GM23248 (cell line): Measurements from ENCODE around the gene KIAA0586. TPM values are rescaled to one million over a fixed set of nuclear protein-coding genes. Genes with fewer than 3 reads are reported as not detected.

Experiments used
- DNase-seq: peaks from one replicate; pipeline ENCODE4 v3.0.0-alpha.2; 2015
- H2AFZ ChIP-seq: fragments of 200-600 bp; sonication (generic); 2 replicates; pipeline ENCODE4 v1.6.1; 2016; ENCODE audit warnings: antibody characterized with exemption
- H3F3A ChIP-seq: fragments of 200-600 bp; sonication (generic); 2 replicates; pipeline ENCODE4 v1.6.1; 2016; ENCODE audit warnings: mild to moderate bottlenecking, antibody characterized with exemption, mixed run types; ENCODE audit not compliant: insufficient read depth
- H3K27ac ChIP-seq: fragments of 200-600 bp; sonication (generic); 2 replicates; pipeline ENCODE4 v1.5.1; 2016; ENCODE audit warnings: mild to moderate bottlenecking
- H3K27me3 ChIP-seq: fragments of 200-600 bp; sonication (generic); replicated peaks from 2 replicates; pipeline ENCODE4 v1.6.1; 2016; ENCODE audit warnings: mild to moderate bottlenecking; ENCODE audit not compliant: insufficient read depth
- H3K36me3 ChIP-seq: fragments of 200-600 bp; sonication (generic); 2 replicates; pipeline ENCODE4 v1.6.1; 2016; ENCODE audit warnings: low read depth, mild to moderate bottlenecking
- H3K4me1 ChIP-seq: fragments of 200-600 bp; sonication (generic); 2 replicates; pipeline ENCODE4 v1.6.1; 2016; ENCODE audit warnings: mild to moderate bottlenecking; ENCODE audit not compliant: insufficient read depth
- H3K4me2 ChIP-seq: fragments of 200-600 bp; sonication (generic); one replicate; pipeline ENCODE4 v1.6.1; 2016; ENCODE audit warnings: mild to moderate bottlenecking; ENCODE audit not compliant: unreplicated experiment
- H3K4me3 ChIP-seq: fragments of 200-600 bp; sonication (generic); 2 replicates; pipeline ENCODE4 v1.5.1; 2016; ENCODE audit warnings: mild to moderate bottlenecking
- H3K79me2 ChIP-seq: fragments of 200-600 bp; sonication (generic); 2 replicates; pipeline ENCODE4 v1.6.1; 2016; ENCODE audit warnings: mild to moderate bottlenecking; ENCODE audit not compliant: insufficient read depth
- H3K9ac ChIP-seq: fragments of 200-600 bp; sonication (generic); 2 replicates; pipeline ENCODE4 v1.6.1; 2016; ENCODE audit warnings: mild to moderate bottlenecking
- H3K9me2 ChIP-seq: fragments of 200-600 bp; sonication (generic); 2 replicates; pipeline ENCODE4 v1.6.1; 2016; ENCODE audit warnings: mixed run types, mild to moderate bottlenecking, moderate library complexity; ENCODE audit not compliant: insufficient read depth
- H3K9me3 ChIP-seq: fragments of 200-600 bp; sonication (generic); one replicate; pipeline ENCODE4 v1.6.1; 2017; ENCODE audit warnings: low read depth
- H4K20me1 ChIP-seq: fragments of 200-600 bp; sonication (generic); 2 replicates; pipeline ENCODE4 v1.6.0; 2016; ENCODE audit not compliant: insufficient read depth
- EZH2 ChIP-seq: fragments of 200-600 bp; sonication (generic); IDR thresholded peaks from 2 replicates; pipeline ENCODE4 v1.6.1; 2018; ENCODE audit warnings: antibody characterized with exemption, mild to moderate bottlenecking; ENCODE audit not compliant: insufficient read depth, poor library complexity, severe bottlenecking
- EZH2phosphoT487 ChIP-seq: fragments of 200-600 bp; sonication (generic); IDR thresholded peaks from 2 replicates; pipeline ENCODE4 v1.6.1; 2018; ENCODE audit warnings: antibody characterized with exemption, moderate library complexity, mild to moderate bottlenecking, low read depth; ENCODE audit not compliant: insufficient read depth
- WGBS, 2 experiments: methylation state at CpG; one replicate each; pipeline ENCODE4 v1.1.6; 2015 to 2017; ENCODE audit warnings: low lambda C conversion rate in 2 of 2, low coverage in 1 of 2; ENCODE audit errors: missing lambda C conversion rate in 2 of 2; 5-methylcytosine and 5-hydroxymethylcytosine counted together
- in situ Hi-C: fragments of 300-500 bp; cut with MboI; formaldehyde crosslinking; loops from 2 replicates; pipeline ENCODE4 v1.15.0; 2020
- polyA plus RNA-seq: library from polyadenylated mRNA; unstranded; fragments of >200 nt; fragmentation: Nextera tagmentation; extraction: Ambion mirVana; gene quantifications from 2 replicates; pipeline ENCODE4 v1.2.1, GENCODE V29; 2016
- total RNA-seq: library from RNA; depleted of rRNA; stranded (reverse); fragments of >200 nt; shearing (Covaris generic); gene quantifications from 2 replicates; pipeline ENCODE4 v1.2.3, GENCODE V29; 2014

KIAA0586 gene
- total and polyA plus RNA-seq, 2 experiments from 2014 or later, result 10.5 to 16.8 TPM

DNA sequence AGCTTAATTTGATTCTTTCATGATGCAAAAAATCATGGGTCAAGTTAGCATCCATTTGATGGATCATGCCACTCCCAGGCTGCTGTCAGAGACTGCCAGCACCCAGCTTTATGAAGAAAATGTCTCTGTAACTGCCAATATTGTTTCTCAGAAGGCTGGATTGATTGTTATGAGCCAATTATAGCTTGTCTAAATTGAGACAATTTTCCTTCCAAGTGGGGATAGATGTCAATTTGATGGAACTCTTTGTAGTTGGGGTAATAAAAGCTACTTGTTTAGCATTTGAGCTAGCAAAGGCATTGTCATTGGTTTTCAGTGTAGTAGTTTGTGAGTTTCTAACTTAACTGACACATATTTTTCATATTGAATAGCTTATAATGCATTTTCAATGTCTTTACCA lies 128.1 kb downstream of the KIAA0586 start:
- in situ Hi-C loops, result no loop called here
- Histone ChIP-seq H3K9me3 (no peaks in the 10 kb centered on the region), H2AFZ (no peak overlapping the region), H4K20me1 (no peaks in the 10 kb centered on the region), H3K36me3 (no peaks in the 10 kb centered on the region), H3K4me2 (no peak overlapping the region), H3K9me2 (no peaks in the 10 kb centered on the region), H3F3A (no peaks in the 10 kb centered on the region), H3K27ac (no peak overlapping the region), H3K4me1 (no peaks in the 10 kb centered on the region), H3K79me2 (no peaks in the 10 kb centered on the region), H3K9ac (no peak overlapping the region), H3K27me3 (no peaks in the 10 kb centered on the region), H3K4me3 (no peak overlapping the region)
- TF ChIP-seq EZH2, result no peak
- TF ChIP-seq EZH2phosphoT487, result no peak
- no peak for DNase-seq

DNA sequence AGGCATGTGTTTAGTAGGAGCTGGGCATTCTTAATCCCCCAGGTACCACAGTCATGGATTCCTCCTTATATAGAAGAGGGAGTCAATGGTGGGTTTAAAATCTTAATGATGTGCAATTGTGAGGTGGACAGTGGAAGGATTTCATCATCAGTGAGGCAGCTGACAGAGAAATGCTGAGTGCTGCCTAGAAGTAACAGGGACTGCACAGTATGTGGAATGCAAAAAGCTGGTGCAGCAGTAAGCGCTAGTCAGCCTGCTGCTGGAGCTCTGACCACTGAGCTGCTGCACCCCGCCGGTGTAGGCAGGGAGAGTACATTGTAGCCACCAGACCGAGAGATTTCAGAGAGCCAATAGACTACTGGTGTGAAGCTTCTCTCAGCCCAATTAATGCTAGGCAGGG lies 129.7 kb downstream of the KIAA0586 start:
- no peak for DNase-seq
- H4K20me1 ChIP-seq, result no peaks in the 10 kb centered on the region
- TF ChIP-seq EZH2 (no peak), EZH2phosphoT487 (no peak)

DNA sequence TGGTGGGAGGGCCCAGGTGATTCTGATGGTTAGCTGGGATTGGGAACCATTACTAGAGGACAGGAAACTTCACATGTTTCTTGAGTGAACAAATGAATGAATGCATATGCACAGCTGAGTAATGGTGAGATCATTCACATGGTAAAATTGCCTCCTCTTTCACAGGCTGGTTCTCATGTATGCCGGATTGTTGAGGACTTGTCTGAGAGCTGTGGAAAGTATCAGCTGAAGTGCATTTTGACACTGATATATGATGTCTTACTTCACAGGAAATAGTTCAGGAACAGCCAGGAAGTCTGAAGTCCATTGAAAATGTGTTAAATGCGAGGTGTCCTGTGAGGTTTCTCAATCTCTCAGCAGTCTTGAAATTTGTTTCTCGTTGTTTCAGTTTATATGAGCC lies 132.7 kb downstream of the KIAA0586 start:
- TF ChIP-seq EZH2phosphoT487, result no peak
- in situ Hi-C loops, result no loop called here
- Histone ChIP-seq H3K36me3 (no peaks in the 10 kb centered on the region), H3K9me2 (no peaks in the 10 kb centered on the region), H4K20me1 (no peaks in the 10 kb centered on the region), H3K9ac (no peak overlapping the region), H3K9me3 (no peaks in the 10 kb centered on the region), H3K27ac (no peak overlapping the region), H3K4me3 (no peak overlapping the region), H2AFZ (peak overlapping the region; percentile 7; the same call in 1 of the 2 replicates), H3K27me3 (no peaks in the 10 kb centered on the region), H3K79me2 (no peaks in the 10 kb centered on the region), H3K4me1 (no peaks in the 10 kb centered on the region), H3F3A (no peaks in the 10 kb centered on the region), H3K4me2 (no peak overlapping the region)
- WGBS, 2 experiments, result 63% methylated on average over 3 of the region's 3 CpGs
- peak; percentile 51 for DNase-seq

More for the DNA sequence above, 129.7 kb downstream of the KIAA0586 start:
- Histone ChIP-seq H3K9me3 (no peaks in the 10 kb centered on the region), H3K36me3 (no peaks in the 10 kb centered on the region), H3K4me2 (no peak overlapping the region), H3K9me2 (no peaks in the 10 kb centered on the region), H3K4me1 (no peaks in the 10 kb centered on the region), H3K9ac (no peak overlapping the region), H3K4me3 (no peak overlapping the region), H2AFZ (no peak overlapping the region), H3K79me2 (no peaks in the 10 kb centered on the region), H3K27me3 (no peaks in the 10 kb centered on the region), H3F3A (no peaks in the 10 kb centered on the region), H3K27ac (no peak overlapping the region)
- in situ Hi-C loops, result no loop called here
- 84 to 88% methylated on average over 4 of the region's 4 CpGs for WGBS, 2 experiments

DNA sequence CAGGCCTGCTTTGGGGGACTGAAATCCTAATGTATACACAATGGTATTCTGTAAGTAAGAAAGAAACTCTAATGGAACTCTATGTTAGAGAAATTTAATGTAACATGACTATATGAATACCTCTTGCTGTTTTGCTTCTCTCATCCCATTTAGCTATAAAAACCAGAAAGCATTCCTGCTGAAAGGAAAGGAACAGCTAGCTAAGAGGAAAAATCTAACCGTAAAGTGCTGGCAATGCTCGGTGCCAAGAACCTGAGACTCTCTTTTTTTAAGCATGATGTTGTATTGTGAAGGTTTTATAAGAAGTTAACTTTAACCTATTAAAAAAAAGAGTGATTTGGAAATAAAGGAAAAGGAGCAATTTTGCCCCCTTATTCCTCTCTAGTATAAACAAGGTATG lies 134.6 kb downstream of the KIAA0586 start:
- in situ Hi-C loops, result no loop called here
- H3K9ac ChIP-seq, result no peak overlapping the region
- no peak overlapping the region for H3K4me2 ChIP-seq
- no peaks in the 10 kb centered on the region for H4K20me1 ChIP-seq
- no peak overlapping the region for H3K27ac ChIP-seq
- H3K27me3 ChIP-seq, result no peaks in the 10 kb centered on the region
- no peaks in the 10 kb centered on the region for H3K4me1 ChIP-seq
- no peaks in the 10 kb centered on the region for H3F3A ChIP-seq
- no peaks in the 10 kb centered on the region for H3K36me3 ChIP-seq
- no peaks in the 10 kb centered on the region for H3K9me3 ChIP-seq
- H2AFZ ChIP-seq, result no peak overlapping the region
- no peak overlapping the region for H3K4me3 ChIP-seq
- no peaks in the 10 kb centered on the region for H3K79me2 ChIP-seq
- TF ChIP-seq EZH2phosphoT487 (no peak), EZH2 (no peak)
- 95 to 97% methylated on average over 2 of the region's 2 CpGs for WGBS, 2 experiments
- H3K9me2 ChIP-seq, result no peaks in the 10 kb centered on the region
- no peak for DNase-seq

GRCh38 chr14:58563978-58564377 lies 136.5 kb downstream of the KIAA0586 start:
- Histone ChIP-seq H3K4me1 (no peaks in the 10 kb centered on the region), H3K9ac (no peak overlapping the region), H3K27me3 (no peaks in the 10 kb centered on the region), H3K27ac (no peak overlapping the region), H3K4me2 (no peak overlapping the region), H3K79me2 (no peaks in the 10 kb centered on the region), H2AFZ (no peak overlapping the region), H3K9me3 (no peaks in the 10 kb centered on the region), H3K4me3 (no peak overlapping the region), H4K20me1 (no peaks in the 10 kb centered on the region), H3K9me2 (no peaks in the 10 kb centered on the region), H3K36me3 (no peaks in the 10 kb centered on the region), H3F3A (no peaks in the 10 kb centered on the region)
- 73 to 78% methylated on average over 3 of the region's 3 CpGs for WGBS, 2 experiments
- no peak for DNase-seq
- in situ Hi-C loops, result no loop called here
- TF ChIP-seq EZH2, result no peak
- no peak for TF ChIP-seq EZH2phosphoT487
